ENCODE data around the gene KRT77.

DNA sequence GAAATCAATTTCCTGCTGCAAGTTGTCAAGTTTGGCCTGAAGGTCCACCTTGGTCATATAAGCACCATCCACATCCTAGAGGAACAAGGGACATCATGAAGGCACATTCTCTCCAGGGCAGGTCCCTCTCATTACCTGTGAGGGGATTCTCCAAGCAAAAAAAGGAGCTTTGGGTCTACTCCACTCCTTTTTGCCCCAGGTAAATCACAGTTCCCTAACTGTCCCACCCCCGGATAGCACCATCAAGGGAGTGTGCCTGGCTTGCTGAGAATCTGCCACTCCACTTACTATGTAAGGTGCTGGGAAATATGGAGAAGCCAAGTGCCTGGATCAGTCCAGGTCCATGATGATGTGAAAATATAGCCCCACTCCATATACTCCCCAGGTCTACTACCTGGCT, 25.7 kb downstream of the KRT77 start:
- TF ChIP-seq POLR2A (IDR thresholded peaks at IDR 0.05) (no peak), POLR2AphosphoS5 (IDR thresholded peaks at IDR 0.05; ENCODE audit: insufficient read depth in 1 of 2, low read depth in 1 of 2) (no peak)
- TF ChIP-seq, protein P1, sequence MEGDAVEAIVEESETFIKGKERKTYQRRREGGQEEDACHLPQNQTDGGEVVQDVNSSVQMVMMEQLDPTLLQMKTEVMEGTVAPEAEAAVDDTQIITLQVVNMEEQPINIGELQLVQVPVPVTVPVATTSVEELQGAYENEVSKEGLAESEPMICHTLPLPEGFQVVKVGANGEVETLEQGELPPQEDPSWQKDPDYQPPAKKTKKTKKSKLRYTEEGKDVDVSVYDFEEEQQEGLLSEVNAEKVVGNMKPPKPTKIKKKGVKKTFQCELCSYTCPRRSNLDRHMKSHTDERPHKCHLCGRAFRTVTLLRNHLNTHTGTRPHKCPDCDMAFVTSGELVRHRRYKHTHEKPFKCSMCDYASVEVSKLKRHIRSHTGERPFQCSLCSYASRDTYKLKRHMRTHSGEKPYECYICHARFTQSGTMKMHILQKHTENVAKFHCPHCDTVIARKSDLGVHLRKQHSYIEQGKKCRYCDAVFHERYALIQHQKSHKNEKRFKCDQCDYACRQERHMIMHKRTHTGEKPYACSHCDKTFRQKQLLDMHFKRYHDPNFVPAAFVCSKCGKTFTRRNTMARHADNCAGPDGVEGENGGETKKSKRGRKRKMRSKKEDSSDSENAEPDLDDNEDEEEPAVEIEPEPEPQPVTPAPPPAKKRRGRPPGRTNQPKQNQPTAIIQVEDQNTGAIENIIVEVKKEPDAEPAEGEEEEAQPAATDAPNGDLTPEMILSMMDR (IDR thresholded peaks at IDR 0.05): no peak

Measured in vagina (tissue), 2 donors.